ENCODE results near the gene DOP1B.
"Not testable (repeated sequence)": the region's sequence is repeated elsewhere in the genome, so short reads cannot be mapped to it uniquely, and the experiment has no call there.

The DOP1B gene, protein sequence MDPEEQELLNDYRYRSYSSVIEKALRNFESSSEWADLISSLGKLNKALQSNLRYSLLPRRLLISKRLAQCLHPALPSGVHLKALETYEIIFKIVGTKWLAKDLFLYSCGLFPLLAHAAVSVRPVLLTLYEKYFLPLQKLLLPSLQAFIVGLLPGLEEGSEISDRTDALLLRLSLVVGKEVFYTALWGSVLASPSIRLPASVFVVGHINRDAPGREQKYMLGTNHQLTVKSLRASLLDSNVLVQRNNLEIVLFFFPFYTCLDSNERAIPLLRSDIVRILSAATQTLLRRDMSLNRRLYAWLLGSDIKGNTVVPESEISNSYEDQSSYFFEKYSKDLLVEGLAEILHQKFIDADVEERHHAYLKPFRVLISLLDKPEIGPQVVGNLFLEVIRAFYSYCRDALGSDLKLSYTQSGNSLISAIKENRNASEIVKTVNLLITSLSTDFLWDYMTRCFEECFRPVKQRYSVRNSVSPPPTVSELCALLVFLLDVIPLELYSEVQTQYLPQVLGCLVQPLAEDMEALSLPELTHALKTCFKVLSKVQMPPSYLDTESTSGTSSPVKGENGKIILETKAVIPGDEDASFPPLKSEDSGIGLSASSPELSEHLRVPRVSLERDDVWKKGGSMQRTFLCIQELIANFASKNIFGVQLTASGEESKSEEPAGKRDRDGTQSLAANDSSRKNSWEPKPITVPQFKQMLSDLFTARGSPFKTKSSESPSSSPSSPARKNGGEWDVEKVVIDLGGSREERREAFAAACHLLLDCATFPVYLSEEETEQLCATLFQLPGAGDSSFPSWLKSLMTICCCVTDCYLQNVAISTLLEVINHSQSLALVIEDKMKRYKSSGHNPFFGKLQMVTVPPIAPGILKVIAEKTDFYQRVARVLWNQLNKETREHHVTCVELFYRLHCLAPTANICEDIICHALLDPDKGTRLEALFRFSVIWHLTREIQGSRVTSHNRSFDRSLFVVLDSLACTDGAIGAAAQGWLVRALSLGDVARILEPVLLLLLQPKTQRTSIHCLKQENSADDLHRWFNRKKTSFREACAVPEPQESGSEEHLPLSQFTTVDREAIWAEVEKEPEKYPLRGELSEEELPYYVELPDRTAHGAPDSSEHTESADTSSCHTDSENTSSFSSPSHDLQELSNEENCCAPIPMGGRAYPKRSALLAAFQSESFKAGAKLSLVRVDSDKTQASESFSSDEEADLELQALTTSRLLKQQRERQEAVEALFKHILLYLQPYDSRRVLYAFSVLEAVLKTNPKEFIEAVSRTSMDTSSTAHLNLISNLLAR (N-terminal part only)

DNA sequence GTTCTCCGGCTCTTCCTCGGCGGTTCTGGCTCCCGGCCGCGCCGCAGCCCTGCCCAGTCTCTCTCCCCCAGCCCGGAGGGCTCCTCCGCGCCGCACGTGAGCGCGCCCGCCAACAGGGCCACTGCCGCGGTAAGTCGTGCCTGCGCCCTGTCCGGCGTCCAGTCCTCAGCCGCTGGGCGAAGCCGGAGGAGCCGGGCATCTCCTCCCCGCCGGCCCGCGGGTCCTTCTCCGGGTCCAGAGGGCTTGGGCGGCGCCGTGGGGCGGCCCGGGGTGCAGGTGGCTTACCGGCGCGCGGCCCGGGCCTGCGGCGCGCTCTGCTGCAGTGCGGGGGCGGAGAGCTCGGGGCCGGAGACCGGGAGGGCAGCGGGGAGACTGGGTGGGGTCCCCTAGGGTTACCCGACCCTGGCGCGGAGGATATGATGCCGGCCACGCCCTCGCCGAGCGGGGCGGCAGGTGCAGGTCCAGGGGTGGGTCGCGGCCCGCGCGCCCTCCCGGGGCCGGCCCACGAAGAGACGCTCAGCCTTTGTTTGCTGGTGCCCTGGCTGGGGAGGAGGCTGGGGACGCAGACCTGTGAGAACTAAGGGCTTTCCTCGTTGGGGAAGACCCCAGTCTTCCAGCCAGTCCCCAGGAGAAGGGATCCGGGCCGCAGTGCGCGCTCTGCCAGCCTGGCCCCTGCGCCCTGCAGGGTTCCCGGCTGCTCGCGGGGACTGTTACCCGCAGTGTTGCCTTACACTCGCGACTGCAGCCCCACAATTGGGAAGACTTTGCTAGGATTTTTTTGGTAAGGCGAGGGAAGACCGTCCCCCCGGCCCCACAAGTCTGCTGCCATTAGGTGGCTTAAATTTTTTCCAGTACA lies at the start of gene DOP1B:
DOP1B (plus strand) TSS at position 10 of the 856 bp plus-strand sequence. CDS start 7,910 bp downstream, outside the sequence.
- DNase-seq (ENCODE audit: low read depth in 2 of 2): no peak

DNA sequence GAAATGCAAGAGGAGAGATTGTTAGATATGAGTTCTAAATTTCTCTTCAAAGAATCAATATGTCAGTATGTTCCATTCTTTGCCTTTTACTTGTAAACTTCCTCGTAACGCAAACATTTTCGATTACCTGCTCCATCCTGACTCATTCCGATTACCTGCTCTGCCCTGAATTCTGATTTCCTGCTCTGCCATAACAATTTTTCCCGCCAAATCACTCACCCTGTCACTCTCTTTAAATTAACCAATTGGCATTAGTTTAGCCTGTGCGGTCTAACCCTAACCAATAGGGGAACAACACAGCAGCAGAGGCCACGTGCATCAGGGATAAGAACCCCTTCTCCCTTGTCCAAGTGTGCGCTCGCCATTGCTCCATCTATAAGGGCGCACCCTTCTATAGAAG lies 46.8 kb upstream of the DOP1B start:
- no peak for DNase-seq (ENCODE audit: low read depth in 2 of 2)

DNA sequence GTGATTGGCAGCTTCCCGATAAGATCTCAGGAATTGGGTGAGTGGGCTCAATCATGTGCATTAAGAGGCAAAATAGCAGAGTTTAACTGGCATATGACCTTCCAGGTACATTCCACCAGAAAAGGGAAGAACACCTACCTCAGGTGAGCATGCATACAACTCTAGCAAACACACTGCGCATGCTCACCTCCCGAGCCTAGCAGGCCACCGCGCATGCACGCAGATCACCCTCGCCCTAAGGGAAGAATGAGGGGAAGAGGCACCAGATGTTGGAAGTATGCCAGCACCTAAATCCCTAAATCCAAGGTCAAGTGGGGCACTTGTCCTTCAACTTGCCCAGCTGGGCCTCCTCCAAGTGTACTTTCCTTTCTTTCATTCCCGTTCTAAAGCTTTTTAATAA lies 45.4 kb upstream of the DOP1B start:
- DNase-seq (ENCODE audit: low read depth in 2 of 2): no peak

DNA sequence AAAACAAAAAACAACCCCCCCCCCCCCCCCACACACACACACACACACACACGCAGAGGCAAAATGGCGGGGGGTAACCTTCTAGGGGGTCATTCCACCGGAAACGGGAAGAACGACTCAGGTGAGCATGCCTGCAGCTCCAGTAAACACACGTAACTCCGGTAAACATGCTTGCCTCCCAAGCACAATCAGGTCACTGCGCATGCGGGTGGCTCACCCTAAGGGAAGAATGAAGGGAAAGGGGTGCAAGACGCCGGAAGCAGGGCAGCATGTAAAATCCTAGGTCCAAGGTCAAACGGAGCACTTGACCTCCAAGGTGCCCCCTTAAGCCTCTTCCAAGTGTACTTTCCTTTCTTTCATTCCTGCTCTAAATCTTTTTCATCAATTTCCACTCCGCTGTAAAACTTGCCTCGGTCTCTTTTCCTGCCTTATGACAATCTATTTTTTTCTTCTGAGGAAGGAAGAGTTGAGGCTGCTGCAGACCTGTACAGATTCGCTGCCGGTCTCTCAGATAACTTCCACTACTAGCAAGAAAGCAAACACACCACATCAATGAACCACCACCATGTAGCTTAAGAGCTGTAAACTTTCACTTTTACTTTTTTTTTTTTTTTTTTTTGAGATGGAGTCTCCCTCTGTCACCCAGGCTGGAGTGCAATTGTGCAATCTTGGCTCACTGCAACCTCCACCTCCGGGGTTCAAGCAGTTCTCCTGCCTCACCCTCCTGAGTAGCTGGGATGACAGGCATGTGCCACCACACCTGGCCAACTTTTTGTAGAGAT lies 42.8 kb upstream of the DOP1B start:
- DNase-seq (ENCODE audit: low read depth in 2 of 2): no peak

DNA sequence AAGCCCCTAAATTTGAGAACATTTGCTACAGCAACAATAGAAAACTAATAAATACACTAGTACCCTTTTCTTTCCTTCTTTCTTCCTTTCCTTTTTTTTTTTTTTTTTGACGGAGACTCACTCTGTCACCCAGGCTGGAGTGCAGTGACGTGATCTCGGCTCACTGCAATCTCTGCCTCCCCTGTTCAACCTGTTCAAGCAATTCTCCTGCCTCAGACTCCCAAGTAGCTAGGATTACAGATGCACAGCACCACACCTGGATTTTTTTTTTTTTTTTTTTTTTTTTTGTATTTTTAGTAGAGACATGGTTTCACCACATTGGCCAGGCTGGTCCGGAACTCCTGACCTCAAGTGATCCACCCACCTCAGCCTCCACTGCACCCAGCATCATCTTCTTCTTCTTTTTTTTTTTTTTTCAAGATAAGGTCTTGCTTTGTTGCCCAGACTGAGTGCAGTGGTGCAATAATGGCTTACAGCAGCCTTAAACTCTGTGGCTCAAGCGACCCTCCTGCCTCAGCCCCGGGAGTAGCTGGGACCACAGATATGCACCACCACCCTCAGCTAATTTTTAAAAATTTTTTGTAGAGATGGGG lies 41.4 kb upstream of the DOP1B start:
- no peak for DNase-seq (ENCODE audit: low read depth in 2 of 2)

DNA sequence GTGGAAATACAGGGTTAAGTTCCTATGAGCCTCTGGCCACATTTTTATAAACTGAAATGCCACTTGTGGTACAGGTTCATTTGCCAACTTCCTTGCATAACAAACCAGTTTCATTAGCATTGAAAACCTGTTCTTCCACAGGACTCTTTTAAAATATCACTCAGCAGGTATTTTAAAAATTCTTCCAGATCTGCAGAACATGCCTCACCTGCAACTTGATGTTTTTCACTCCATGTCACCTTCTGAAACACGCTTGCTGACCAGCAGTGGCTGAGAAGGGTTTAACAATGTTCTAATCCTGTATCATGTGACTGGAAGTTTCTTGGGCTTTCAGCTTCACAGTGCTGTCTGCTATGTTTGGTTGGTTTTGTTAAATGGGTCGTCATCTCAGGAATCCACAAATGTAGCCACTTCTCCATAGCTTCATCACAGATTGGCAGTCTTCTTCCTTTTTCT lies 39.3 kb upstream of the DOP1B start:
- no peak for DNase-seq (ENCODE audit: low read depth in 2 of 2)

DNA sequence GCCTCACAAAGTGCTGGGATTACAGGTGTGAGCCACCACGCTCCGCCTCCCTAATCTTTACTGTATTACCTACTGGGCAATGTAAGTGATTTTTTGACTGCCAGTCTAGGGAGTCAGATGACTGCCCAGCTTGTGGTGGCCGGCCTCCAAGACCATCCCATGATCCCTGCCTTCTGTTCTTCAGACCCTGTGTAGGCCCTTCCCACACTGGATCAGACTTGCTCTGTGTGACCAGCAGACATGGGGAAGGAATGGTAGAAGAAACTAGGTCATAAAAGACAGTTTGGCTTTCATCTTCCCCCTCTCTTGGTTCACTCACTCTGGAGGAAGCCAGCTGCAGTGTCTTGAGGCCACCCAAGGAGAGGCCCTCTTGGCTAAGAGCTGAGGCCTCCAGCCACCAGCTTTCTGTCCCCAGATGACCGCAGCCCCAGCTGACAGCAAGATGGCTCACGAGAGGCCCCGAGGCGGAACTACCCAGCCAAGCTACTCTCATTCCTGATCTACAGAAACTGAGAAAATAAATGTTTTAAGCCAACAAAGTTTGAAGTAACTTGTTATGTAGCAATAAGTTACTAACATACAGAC lies 36.2 kb upstream of the DOP1B start:
- DNase-seq (ENCODE audit: low read depth in 2 of 2): no peak

DNA sequence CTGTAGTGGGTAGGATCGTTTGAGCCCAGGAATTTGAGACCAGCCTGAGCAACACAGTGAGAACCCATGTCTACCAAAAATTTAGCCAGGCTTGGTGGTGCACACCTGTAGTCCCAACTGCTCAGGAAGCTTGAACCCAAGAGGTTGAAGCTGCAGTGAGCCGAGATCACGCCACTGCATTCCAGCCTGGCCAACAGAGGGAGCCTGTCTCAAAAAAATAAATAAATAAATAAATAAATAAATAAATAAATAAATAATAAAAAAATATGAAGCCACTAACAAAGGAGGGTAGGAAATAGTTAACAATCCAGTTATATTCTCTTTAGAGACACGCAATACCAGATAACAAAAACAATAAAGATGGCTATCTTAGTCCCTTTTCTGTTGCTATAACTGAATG lies 33.6 kb upstream of the DOP1B start:
- DNase-seq (ENCODE audit: low read depth in 2 of 2): no peak

DNA sequence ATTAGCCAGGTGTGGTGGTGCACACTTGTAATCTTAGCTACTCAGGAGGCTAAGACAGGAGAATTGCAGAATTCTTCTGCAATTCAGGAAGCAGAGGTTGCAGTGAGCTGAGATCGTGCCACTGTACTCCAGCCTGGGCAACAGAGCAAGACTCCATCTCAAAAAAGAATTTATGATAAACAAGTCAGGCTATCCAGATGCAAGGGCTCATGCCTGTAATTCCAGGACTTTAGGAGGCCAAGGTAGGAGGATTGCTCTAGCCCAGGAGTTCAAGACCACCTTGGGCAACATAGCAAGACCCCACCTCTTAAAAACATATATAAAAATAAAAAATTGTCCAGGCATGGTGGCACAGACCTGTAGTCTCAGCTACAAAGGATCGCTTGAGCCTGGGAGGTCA lies 32.2 kb upstream of the DOP1B start:
- no peak for DNase-seq (ENCODE audit: low read depth in 2 of 2)

DNA sequence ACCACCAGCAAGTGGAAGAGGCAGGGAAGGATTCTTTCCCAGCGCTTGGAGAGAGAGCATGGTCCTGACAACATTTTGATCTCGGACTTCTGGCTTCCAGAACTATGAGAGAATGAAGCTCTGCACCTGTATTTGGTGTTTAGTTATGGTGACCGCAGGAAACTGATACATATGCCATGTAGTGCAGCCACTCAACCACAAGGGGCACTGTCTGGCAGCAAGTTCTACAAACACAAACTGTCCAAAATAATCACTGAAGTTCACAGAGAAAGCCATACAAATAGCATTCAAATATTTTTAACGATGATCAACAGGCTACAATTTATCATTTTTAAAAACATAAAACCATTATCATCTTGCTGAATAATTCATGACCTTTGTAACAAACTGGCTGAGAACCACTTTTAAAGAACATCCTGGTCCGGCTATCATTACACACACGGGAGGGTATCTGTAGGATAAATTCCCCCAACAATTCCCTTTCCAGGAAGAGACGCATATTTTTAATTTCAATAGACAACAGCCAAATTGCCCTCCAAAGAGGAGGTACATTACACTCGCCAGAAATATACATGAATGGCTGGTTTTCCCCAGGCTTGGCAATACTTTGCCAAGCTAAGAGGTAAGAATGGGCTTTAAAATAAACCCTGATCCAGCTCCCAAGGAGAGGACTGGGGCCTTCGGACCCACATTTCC lies 31.0 kb upstream of the DOP1B start:
- DNase-seq (ENCODE audit: low read depth in 2 of 2): peak in 1 of 2 donors; percentile 16

DNA sequence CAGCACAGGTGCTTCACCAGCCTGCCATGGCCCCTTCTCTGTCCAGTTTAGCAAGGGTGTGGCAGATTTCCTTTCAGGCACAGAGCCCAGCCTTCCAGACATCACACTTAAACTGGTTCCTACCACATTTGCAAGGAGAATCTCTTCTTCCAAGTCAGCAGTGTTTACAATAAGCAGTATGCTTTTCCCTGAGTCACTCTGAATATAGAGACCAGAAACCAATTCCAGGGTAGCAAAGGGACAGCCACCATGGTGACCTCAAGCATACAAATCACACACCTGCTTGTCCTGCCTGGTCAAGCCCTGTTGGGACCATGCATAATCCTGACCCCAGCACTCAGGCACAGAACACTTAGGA lies 30.4 kb upstream of the DOP1B start:
- no peak for DNase-seq (ENCODE audit: low read depth in 2 of 2)

DNA sequence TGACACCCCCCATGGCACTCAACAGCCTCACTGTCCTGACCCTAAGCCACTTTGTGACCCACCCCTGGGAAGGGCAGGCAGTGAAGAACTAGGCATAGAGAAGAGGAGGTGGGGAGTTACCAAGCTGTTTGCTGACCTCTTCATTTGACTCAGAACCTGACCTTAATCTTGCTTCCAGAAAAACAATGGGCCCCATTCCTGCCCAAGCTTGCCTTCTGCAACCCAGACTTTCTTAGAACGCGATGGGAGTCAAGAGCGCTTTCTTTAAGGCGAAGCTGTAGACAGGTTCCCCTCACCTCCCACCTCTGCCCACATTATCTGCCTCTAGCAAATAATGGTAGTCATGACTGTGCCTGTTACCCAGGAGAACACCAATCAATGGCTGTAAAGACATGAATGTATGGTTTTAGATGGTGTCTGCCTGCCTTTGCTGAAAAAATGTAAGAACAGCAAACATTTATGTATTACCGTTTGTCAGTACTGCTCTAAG lies 30.0 kb upstream of the DOP1B start:
- DNase-seq (ENCODE audit: low read depth in 2 of 2): no peak

DNA sequence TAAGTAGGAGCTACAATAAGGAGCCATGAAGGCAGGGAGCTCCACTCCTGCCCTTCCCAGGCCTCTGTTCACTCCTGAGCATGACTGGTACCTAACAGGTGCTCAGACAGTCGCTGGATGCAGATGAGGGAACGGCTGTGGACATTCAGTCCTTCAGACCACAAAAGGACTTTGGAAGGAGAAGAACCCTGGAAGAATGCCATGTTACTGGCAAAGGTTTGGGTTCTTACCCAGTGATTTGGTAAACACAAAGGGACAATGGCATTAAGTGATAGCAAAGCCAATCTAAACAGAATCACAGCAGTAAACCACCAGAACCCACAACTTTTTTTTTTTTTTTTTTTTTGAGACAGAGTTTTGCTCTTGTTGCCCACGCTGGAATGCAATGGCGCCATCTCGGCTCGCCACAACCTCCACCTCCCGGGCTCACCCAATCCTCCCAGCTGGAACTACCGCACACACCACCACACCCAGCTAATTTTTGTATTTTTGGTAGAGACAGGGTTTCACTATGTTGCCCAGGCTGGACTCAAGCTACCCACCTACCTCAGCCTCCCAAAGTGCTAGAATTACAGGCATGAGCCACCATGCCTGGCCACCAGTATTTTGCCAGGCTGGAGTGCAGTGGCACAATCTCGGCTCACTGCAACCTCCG lies 29.2 kb upstream of the DOP1B start:
- no peak for DNase-seq (ENCODE audit: low read depth in 2 of 2)

DNA sequence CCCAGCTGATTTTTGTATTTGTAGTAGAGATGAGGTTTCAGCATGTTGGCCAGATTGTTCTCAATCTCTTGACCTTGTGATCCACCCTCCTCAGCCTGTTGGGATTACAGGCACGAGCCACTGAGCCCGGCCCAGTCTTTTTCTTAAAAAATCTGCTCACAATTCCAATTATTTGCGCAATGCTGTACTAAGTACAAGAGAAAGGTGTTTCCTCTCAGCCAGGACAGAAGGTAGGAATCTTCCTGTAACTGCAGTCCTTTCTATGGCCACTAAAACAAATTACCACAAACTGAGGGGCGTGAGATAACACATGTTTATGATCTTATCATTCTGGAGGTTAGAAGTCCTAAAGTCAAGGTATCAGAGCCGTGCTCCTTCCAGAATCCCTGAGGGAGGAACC lies 28.6 kb upstream of the DOP1B start:
- DNase-seq (ENCODE audit: low read depth in 2 of 2): no peak

DNA sequence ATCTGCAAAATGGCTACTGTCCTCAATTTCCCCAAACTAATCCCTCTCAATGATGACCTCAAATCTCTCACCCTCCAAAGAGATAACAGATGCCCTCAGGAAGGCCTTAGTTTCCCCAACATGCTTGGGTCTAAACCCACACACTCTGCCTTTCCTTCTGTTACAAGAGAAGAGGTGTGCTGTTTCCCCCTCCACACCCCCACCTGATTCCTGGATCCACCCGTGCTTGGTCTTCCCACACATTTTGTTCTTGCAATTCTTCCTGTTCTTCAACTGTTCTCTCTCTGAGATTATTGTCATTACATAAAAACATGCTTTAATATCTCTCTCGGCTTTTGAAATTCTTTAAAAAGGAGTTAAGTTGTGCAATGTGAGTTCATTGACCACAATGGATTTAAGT lies 27.4 kb upstream of the DOP1B start:
- no peak for DNase-seq (ENCODE audit: low read depth in 2 of 2)

DNA sequence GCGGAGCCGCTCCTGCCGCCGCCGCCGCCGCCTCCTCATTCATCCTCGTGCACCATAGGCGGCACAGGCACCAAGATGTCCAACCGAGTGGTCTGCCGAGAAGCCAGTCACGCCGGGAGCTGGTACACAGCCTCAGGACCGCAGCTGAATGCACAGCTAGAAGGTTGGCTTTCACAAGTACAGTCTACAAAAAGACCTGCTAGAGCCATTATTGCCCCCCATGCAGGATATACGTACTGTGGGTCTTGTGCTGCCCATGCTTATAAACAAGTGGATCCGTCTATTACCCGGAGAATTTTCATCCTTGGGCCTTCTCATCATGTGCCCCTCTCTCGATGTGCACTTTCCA lies 26.2 kb upstream of the DOP1B start:
- not testable (repeated sequence) for DNase-seq (ENCODE audit: low read depth in 2 of 2)

DNA sequence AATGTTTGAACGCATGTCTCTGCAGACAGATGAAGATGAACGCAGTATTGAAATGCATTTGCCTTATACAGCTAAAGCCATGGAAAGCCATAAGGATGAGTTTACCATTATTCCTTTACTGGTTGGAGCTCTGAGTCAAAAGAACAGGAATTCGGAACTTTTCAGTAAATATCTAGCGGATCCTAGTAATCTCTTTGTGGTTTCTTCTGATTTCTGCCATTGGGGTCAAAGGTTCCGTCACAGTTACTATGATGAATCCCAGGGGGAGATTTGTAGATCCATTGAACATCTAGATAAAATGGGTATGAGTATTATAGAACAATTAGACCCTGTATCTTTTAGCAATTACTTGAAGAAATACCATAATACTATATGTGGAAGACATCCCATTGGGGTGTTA lies 25.8 kb upstream of the DOP1B start:
- not testable (repeated sequence) for DNase-seq (ENCODE audit: low read depth in 2 of 2)

DNA sequence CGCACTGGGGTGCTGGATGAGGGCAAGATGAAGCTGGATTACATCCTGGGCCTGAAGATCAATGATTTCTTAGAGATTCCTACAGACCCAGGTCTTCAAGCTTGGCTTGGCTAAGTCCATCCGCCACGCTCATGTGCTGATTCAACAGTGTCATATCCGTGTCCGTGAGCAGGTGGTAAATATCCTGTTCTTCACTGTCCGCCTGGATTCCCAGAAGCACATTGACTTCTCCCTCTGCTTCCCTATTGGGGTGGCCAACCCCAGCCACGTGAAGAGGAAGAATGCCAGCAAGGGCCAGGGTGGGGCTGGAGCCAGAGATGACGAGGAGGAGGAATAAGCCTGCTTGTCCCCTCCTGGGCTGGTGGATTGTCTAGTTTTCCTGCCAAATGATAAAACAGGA lies 23.9 kb upstream of the DOP1B start:
- no peak for DNase-seq (ENCODE audit: low read depth in 2 of 2)
